AG09309 (cell line): ENCODE data around the gene AOPEP.
"Not testable (repeated sequence)": the region's sequence is repeated elsewhere in the genome, so short reads cannot be mapped to it uniquely, and the experiment has no call there.

Experiments
- DNase-seq: peaks from one replicate; pipeline ENCODE4 v3.0.0-alpha.2; 2010; ENCODE audit warnings: low read depth
- H3K4me3 ChIP-seq: 2 replicates; pipeline ENCODE4 v1.5.1; 2011; ENCODE audit warnings: mild to moderate bottlenecking, low read depth, low read length, moderate library complexity; ENCODE audit not compliant: control insufficient read depth
- CTCF ChIP-seq: IDR thresholded peaks from 2 replicates; pipeline ENCODE4 v1.5.1; 2011; ENCODE audit warnings: mild to moderate bottlenecking, low read depth, low read length, inconsistent platforms; ENCODE audit not compliant: insufficient read depth, control insufficient read depth; ENCODE audit errors: missing control alignments

AOPEP gene

GRCh38 chr9:94934816-94935328, 208.4 kb downstream of the AOPEP start:
- no peak overlapping the region for H3K4me3 ChIP-seq
- no peak for DNase-seq
- TF ChIP-seq CTCF, result no peak

GRCh38 chr9:94935396-94935795, 208.9 kb downstream of the AOPEP start:
- no peak for DNase-seq
- no peak overlapping the region for H3K4me3 ChIP-seq
- TF ChIP-seq CTCF, result no peak

GRCh38 chr9:94936419-94936818, 209.9 kb downstream of the AOPEP start:
- H3K4me3 ChIP-seq, result no peak overlapping the region
- no peak for TF ChIP-seq CTCF

GRCh38 chr9:94937214-94937903, 210.9 kb downstream of the AOPEP start:
- no peak for TF ChIP-seq CTCF
- H3K4me3 ChIP-seq, result no peak overlapping the region
- DNase-seq, result no peak

More at GRCh38 chr9:94936419-94936818, 209.9 kb downstream of the AOPEP start:
- DNase-seq, result no peak

GRCh38 chr9:94938384-94938783, 211.9 kb downstream of the AOPEP start:
- no peak for DNase-seq
- no peak for TF ChIP-seq CTCF
- no peak overlapping the region for H3K4me3 ChIP-seq

- H3K4me3 ChIP-seq, DNase-seq: not testable (repeated sequence)
Observed at GRCh38 chr9:94940296-94940695, 213.8 kb downstream of the AOPEP start.

GRCh38 chr9:94941211-94941875, 214.8 kb downstream of the AOPEP start:
- H3K4me3 ChIP-seq, result no peak overlapping the region
- no peak for TF ChIP-seq CTCF
- DNase-seq, result no peak
